ENCODE measurements around the gene CGB8.
"Not testable (repeated sequence)": the region's sequence is repeated elsewhere in the genome, so short reads cannot be mapped to it uniquely, and the experiment has no call there.

- not testable (repeated sequence) for TF ChIP-seq POLR2A, CTCF (IDR thresholded peaks at IDR 0.05)
Measured at GRCh38 chr19:49025088-49025487, 23.8 kb downstream of the CGB8 start.
